GM12873 (cell line): ENCODE measurements around the gene LHX6.

Experiments
- TF ChIP-seq, protein P1 (sequence below): IDR thresholded peaks from 2 replicates; pipeline ENCODE4 v1.5.1; 2012; ENCODE audit warnings: low read depth, mild to moderate bottlenecking, moderate library complexity, low read length, control low read depth; ENCODE audit not compliant: insufficient read depth; ENCODE audit errors: missing control alignments

The LHX6 gene

DNA sequence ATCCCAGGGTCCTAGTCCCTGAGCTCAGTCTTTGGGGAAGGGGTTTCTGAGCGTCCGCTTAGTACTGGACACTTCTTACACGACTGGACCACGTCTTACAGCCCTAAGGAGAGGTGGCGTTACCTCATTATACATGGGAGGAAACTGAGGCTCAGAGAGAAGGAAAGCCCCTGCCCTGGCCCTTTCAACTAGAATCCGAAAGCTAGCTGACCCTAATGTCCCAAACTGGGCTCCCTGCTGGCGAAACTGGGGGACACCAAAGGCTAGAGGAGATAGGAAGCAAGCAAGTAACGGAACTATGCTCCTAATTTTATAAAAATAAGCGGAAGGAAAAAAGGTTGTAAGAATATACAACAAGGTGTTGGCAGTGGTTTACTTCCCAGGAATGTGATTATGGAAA, 14.2 kb downstream of the LHX6 start:
- TF ChIP-seq, protein P1, sequence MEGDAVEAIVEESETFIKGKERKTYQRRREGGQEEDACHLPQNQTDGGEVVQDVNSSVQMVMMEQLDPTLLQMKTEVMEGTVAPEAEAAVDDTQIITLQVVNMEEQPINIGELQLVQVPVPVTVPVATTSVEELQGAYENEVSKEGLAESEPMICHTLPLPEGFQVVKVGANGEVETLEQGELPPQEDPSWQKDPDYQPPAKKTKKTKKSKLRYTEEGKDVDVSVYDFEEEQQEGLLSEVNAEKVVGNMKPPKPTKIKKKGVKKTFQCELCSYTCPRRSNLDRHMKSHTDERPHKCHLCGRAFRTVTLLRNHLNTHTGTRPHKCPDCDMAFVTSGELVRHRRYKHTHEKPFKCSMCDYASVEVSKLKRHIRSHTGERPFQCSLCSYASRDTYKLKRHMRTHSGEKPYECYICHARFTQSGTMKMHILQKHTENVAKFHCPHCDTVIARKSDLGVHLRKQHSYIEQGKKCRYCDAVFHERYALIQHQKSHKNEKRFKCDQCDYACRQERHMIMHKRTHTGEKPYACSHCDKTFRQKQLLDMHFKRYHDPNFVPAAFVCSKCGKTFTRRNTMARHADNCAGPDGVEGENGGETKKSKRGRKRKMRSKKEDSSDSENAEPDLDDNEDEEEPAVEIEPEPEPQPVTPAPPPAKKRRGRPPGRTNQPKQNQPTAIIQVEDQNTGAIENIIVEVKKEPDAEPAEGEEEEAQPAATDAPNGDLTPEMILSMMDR, result no peak

DNA sequence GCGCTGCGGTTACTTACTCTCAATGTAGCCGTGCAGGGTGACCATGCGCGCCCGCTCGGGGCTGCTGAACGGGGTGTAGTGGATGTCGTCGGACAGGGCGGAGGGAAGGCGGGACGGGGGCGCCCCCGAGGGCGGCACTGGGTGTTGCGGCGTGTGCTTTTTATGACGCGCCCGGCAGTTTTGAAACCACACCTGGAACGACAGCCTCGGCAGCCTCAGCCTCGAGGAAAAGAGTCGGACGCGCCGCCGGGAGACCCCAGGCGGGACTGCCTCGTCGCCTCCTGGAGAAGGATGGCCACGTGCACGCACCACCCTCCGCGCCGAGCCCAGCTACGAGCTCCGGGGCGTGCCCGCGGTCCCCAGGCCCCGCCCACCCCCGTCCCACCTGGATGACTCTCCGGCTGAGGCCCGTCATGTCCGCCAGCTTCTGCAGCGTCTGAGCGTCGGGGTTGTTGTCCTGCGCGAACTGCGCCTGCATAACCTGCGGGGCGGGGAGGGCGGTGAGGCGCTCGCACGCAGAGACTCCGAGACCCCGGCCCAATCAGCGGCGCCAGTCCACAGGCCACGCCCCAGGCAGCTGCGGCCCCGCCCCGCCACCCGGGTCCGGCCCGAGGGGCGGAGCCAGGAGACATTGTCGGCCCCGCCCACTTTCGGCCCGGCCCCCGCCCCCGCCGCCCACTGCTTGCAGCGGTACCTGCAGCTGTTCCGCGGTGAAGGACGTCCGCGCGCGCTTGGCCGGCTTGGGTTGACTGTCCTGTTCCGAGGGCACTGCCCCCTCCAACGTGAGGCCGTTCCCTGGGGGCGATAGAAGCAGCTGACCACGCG, 15.0 kb downstream of the LHX6 start:
- TF ChIP-seq, protein P1, result no peak

DNA sequence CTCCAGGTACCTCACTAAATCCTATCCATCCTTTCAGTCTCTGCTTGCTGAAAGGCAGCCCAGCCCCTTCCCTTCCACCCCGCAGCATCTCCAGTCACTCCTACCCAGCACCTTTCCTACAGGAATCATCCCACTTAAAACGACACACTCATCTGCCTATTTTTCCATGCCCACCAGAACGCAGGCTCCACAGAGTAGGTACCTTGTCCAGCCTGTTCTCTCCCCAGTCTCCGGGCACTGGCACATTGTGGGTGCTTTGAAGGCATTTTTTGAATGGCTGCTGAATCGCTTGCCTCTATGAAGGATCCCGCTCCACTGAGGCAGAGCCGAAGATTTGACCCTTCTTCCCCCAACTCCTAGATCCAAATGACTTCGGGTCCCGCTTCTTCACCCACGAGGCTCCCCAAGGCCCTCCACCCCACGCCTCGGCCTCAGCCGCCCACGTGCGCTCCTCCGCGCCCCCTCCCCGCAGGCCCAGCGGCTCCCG, 15.6 kb downstream of the LHX6 start:
- TF ChIP-seq, protein P1, result no peak

DNA sequence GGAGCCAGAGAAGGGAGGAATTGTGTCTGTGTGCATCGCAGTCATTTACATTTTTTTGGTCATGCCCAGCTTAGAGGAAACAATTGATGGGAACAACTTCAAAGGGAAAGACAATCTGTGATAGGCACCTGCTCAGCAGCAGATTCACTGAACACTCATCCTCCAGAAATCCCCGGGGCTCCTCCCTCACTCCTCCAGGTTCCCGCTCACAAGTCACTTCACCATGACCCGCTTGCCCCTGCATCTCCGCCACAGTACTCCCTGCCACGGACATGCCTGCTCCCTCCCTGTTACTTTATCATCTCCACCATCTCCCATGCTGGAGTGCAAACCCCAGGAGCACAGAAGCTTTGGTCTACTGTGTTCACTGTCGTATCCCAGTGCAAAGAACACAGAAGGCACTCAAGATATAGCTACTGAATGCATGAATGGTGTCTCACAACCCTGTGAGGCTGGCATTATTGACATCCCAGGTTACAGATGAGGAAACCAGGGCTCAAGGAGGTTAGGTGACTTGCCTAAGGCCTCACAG, 16.2 kb downstream of the LHX6 start:
- TF ChIP-seq, protein P1, result no peak

DNA sequence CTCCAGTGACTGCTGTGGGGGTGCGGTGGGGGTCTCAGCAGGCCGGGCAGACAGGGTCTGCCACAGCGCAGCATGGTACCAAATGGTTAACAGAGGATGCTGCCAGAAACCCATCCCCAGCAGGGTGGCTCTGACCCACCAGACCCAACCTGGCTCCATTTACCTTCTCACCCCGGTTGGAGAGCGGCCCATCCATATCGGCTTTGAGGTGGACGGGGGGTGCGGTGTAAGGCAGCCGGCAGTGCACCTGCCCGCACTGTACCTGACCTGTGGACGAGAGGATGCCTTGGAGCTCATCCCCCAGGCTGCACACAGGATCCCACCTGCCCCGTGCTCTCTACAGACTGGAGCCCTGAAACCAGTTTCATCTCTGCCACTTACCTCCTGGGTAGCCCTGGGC, 19.3 kb downstream of the LHX6 start:
- TF ChIP-seq, protein P1, result no peak

DNA sequence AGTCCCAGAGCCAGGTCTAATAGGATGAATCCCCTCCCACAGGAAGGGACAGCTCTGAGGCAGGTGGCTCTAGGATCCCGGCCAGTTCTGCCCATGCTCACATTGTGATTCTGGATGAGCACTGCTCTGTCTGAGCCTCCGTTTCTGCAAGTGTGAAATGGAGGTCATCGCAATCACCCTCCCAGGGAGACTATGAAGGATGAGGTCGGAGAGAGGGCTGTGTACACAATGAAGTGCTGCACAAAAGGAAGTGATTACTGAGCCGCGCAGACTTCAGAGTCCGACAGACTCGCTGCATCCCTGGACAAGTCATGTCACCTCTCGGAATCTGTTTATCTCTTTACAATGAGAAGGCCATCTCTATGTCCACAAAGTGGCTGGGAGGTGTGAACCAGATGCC, 21.7 kb downstream of the LHX6 start:
- TF ChIP-seq, protein P1, result no peak

DNA sequence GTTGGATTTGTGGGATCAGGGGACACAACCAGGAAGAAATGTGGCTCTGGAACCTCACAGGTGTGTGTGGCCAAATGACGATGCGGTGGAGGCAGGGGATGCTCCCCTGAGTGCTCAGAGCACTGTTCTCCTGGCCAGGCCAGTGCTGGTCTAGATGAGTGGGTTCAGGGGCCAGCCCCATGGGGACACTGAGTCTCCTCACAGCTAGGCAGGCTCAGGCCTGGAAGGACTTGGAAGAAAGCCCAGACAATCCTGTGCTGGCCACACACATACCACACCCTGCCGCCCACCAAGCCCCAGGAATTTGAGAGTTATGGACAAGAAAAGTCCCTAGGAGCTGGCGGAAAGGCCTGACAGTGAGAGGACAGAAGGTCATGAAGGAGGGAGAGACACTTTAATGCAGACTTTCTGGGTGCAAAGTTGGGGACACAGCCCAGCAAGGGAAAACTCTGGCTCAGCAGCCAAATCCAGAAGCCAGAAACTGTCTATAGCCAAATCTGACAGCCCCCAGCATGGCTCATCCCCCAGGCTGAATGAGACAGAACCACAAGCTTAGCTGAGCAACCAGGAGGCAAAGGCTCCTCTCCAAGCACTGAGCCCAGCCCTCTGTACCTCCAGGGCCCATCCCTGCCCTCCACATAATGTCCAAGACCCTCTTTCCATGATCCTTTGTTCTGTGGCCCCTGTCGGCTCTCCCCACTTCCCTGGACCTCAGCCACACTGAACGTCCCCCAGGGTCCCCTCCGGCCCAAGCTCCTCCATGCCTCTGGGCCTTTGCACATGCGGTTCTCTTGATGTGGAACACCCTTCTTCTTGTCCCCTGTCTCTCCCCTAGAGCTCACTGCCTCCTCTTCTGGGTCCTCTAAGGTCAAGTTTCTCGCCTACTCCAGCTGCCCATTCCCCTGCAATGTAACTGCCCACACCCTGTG, 22.4 kb downstream of the LHX6 start:
- TF ChIP-seq, protein P1, result no peak
